BJ (cell line): Measurements from ENCODE around the gene VARS1. TPM values are rescaled to one million over a fixed set of nuclear protein-coding genes. Genes with fewer than 3 reads are reported as not detected.

Experiments
- CTCF ChIA-PET: fragments of 350-600 bp; formaldehyde crosslinking; extraction: SDS; loops from one replicate; lab custom pipeline; 2021; ENCODE audit warnings: antibody characterized with exemption, inconsistent platforms; lab: Yijun Ruan, JAX
- POLR2A ChIA-PET: fragments of 300-600 bp; sonication (Branson Sonifier 250); formaldehyde crosslinking; extraction: SDS; loops from one replicate; lab custom pipeline; 2021; ENCODE audit warnings: antibody characterized with exemption; lab: Charles Lee
- DNase-seq: peaks from one replicate; pipeline ENCODE4 v3.0.0-alpha.2; 2011; ENCODE audit warnings: low read depth
- H3K27me3 ChIP-seq: 2 replicates; pipeline ENCODE4 v1.6.0; 2011; ENCODE audit warnings: low read length; ENCODE audit not compliant: control insufficient read depth, insufficient read depth
- H3K36me3 ChIP-seq: 2 replicates; pipeline ENCODE4 v1.5.1; 2011; ENCODE audit warnings: low read length; ENCODE audit not compliant: control insufficient read depth, insufficient read depth
- H3K4me3 ChIP-seq: 2 replicates; pipeline ENCODE4 v1.5.1; 2011; ENCODE audit warnings: low read depth, mild to moderate bottlenecking, control low read depth, low read length
- CTCF ChIP-seq: IDR thresholded peaks from 2 replicates; pipeline ENCODE4 v1.5.1; 2011; ENCODE audit warnings: low read depth, mild to moderate bottlenecking, control low read depth, inconsistent platforms, low read length, moderate library complexity; ENCODE audit not compliant: insufficient read depth
- polyA plus RNA-seq: library from polyadenylated mRNA; depleted of rRNA; stranded (reverse); fragments of >200 nt; gene quantifications from 2 replicates; pipeline ENCODE4 v1.2.3, GENCODE V29; 2011

VARS1 gene
- polyA plus RNA-seq, 1 experiment, result 33.9 TPM

- CTCF ChIA-PET, result interaction anchor here (0.6 to 1.3 kb wide), 3 partner anchors 7 to 862 kb away, joined by 3 to 4 read pairs (median 4); no protein-coding TSS in a partner anchor
- no peak for DNase-seq
- Histone ChIP-seq H3K4me3 (peak overlapping the region; percentile 98), H3K36me3 (peaks cover 13% of the 10 kb centered on the region), H3K27me3 (no peaks in the 10 kb centered on the region)
- POLR2A ChIA-PET, result interaction anchor here (0.6 to 0.8 kb wide), 3 partner anchors 10 to 36 kb away, joined by 3 to 5 read pairs (median 3); partner anchors contain the start of genes HSPA1A and HSPA1L
- TF ChIP-seq CTCF, result no peak
Observed at GRCh38 chr6:31837369-31838113, 42.0 kb upstream of the VARS1 start.

GRCh38 chr6:31836474-31837368 lies 41.2 kb upstream of the VARS1 start:
- DNase-seq, result no peak
- ChIA-PET POLR2A (interaction anchor here (0.6 to 0.8 kb wide), 3 partner anchors 10 to 37 kb away, joined by 3 to 5 read pairs (median 3); partner anchors contain the start of genes HSPA1A and HSPA1L), CTCF (interaction anchor here (1.0 kb wide), 1 partner anchor 30 kb away, joined by 3 read pairs; the partner anchor contains the start of gene LSM2)
- Histone ChIP-seq H3K36me3 (peaks cover 13% of the 10 kb centered on the region), H3K4me3 (peak overlapping the region; percentile 98), H3K27me3 (no peaks in the 10 kb centered on the region)
- TF ChIP-seq CTCF, result peak; percentile 35

- ChIA-PET CTCF (interaction anchor here (1.0 kb wide), 1 partner anchor 29 kb away, joined by 3 read pairs; the partner anchor contains the start of gene LSM2), POLR2A (interaction anchor here (0.7 to 1.1 kb wide), 2 partner anchors 7 to 40 kb away, joined by 15 to 29 read pairs; partner anchors contain the start of gene VARS1)
- peak overlapping the region; percentile 98 for H3K4me3 ChIP-seq
- no peaks in the 10 kb centered on the region for H3K27me3 ChIP-seq
- peaks cover 13% of the 10 kb centered on the region for H3K36me3 ChIP-seq
- TF ChIP-seq CTCF, result no peak
- DNase-seq, result no peak
Observed at GRCh38 chr6:31836047-31836473, 40.5 kb upstream of the VARS1 start.

- no peak for DNase-seq
- no peaks in the 10 kb centered on the region for H3K27me3 ChIP-seq
- CTCF ChIA-PET, result interaction anchor here (1.2 kb wide), 1 partner anchor 13 kb away, joined by 3 read pairs; no protein-coding TSS in a partner anchor
- peaks cover 9% of the 10 kb centered on the region for H3K36me3 ChIP-seq
- TF ChIP-seq CTCF, result no peak
- POLR2A ChIA-PET, result interaction anchor here (0.6 to 1.1 kb wide), 3 partner anchors 28 to 65 kb away, joined by 3 to 29 read pairs (median 3); partner anchors contain the start of gene VARS1
- peak overlapping the region; percentile 98 for H3K4me3 ChIP-seq
Observed at GRCh38 chr6:31834367-31835250, 39.1 kb upstream of the VARS1 start.
